ENCODE data around the gene CCDC92. TPM values are rescaled to one million over a fixed set of nuclear protein-coding genes. Genes with fewer than 3 reads are reported as not detected.
"Not testable (repeated sequence)": the region's sequence is repeated elsewhere in the genome, so short reads cannot be mapped to it uniquely, and the experiment has no call there.

Gene CCDC92
- total and polyA plus RNA-seq, 7 experiments from 2014 or later: 17.3 to 34.4 (median 23.0) TPM

DNA sequence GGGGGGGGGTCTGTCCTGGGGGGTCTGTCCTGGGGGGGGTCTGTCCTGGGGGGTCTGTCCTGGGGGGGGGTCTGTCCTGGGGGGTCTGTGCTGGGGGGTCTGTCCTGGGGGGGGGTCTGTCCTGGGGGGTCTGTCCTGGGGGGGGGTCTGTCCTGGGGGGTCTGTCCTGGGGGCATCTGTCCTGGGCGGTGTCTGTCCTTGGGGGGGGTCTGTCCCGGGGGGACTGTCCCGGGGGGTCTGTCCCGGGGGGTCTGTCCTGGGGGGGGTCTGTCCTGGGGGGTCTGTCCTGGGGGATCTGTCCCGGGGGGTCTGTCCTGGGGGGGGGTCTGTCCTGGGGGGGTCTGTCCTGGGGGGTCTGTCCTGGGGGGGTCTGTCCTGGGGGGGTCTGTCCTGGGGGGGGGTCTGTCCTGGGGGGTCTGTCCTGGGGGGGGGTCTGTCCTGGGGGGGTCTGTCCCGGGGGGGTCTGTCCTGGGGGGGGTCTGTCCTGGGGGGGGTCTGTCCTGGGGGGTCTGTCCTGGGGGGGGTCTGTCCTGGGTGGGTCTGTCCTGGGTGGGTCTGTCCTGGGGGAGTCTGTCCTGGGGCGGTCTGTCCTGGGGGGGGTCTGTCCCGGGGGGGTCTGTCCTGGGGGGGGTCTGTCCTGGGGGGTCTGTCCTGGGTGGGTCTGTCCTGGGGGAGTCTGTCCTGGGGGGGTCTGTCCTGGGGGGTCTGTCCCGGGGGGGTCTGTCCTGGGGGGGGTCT, 60.8 kb downstream of the CCDC92 start:
- POLR2A ChIA-PET; DNase-seq; H3K36me3 ChIP-seq (ENCODE audit: control insufficient read depth in 2 of 3, insufficient read depth in 3 of 3, low read length in 3 of 3); H3K27me3 Mint-ChIP-seq; H3K27me3 ChIP-seq (ENCODE audit: control insufficient read depth in 2 of 2, insufficient read depth in 2 of 2, low read length in 2 of 2); H3K36me3 Mint-ChIP-seq; intact Hi-C loops (cut with micrococcal nuclease); H3K4me1 ChIP-seq (ENCODE audit: control insufficient read depth in 2 of 2, insufficient read depth in 2 of 2, low read length in 2 of 2); H3K9me3 ChIP-seq (ENCODE audit: control insufficient read depth in 2 of 3, low read length in 3 of 3); H3K9me3 Mint-ChIP-seq; H3K27ac Mint-ChIP-seq; H3K4me3 Mint-ChIP-seq; ATAC-seq; H3K4me3 ChIP-seq (ENCODE audit: low read length); H3K27ac ChIP-seq (ENCODE audit: low read depth, low read length): not testable (repeated sequence)
- H3K4me1 Mint-ChIP-seq: peaks cover 4 to 15% (median 10%) of the 10 kb centered on the region in 7 donors
- CTCF ChIA-PET: interaction anchor here (0.9 kb wide), 1 partner anchor 120 kb away, joined by 3 read pairs; no protein-coding TSS in a partner anchor

DNA sequence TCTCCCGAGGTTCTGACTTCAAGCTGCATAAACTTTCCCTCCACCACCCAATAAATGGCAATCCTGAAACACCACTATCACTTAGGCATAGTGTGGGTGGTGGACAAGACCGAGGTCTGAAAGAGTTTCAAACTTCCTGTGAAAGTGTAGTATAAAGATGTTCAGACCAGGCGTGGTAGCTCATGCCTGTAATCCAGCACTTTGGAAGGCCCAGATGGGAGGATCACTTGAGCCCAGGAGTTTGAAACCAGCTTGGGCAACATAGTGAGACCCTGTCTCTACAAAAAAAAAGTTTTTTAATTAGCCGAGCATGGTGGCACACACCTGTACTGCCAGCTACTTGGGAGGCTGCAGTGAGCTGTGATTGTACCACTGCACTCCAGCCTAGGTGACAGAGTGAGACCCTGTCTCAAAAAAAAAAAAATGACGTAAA, 61.9 kb downstream of the CCDC92 start:
- Histone ChIP-seq H3K4me1 (ENCODE audit: control insufficient read depth in 2 of 2, insufficient read depth in 2 of 2, low read length in 2 of 2) (no peaks in the 10 kb centered on the region), H3K4me3 (ENCODE audit: low read length) (no peak overlapping the region), H3K27ac (ENCODE audit: low read depth, low read length) (no peak overlapping the region), H3K36me3 (ENCODE audit: control insufficient read depth in 2 of 3, insufficient read depth in 3 of 3, low read length in 3 of 3) (no peaks in the 10 kb centered on the region), H3K9me3 (ENCODE audit: control insufficient read depth in 2 of 3, low read length in 3 of 3) (no peaks in the 10 kb centered on the region), H3K27me3 (ENCODE audit: control insufficient read depth in 2 of 2, insufficient read depth in 2 of 2, low read length in 2 of 2) (no peaks in the 10 kb centered on the region)
- no peaks in the 10 kb centered on the region for H3K36me3 Mint-ChIP-seq
- ChIA-PET CTCF (interaction anchor here (0.9 to 3.1 kb wide), 3 partner anchors 73 to 121 kb away, joined by 3 to 14 read pairs (median 9); no protein-coding TSS in a partner anchor), POLR2A (no interaction called here)
- H3K27me3 Mint-ChIP-seq: no peaks in the 10 kb centered on the region
- H3K4me3 Mint-ChIP-seq: peak overlapping the region in 1 of 10 donors; percentile 4
- peak overlapping the region in 8 of 9 donors; percentile 23 to 82 (median 60) for H3K27ac Mint-ChIP-seq
- peaks cover 4 to 15% (median 10%) of the 10 kb centered on the region in 7 donors for H3K4me1 Mint-ChIP-seq
- ATAC-seq (peak; percentile 46), DNase-seq (peak in 1 of 9 donors; percentile 13)
- H3K9me3 Mint-ChIP-seq: peaks cover 0 to 7% (median 0%) of the 10 kb centered on the region in 11 donors
- intact Hi-C loops (cut with micrococcal nuclease): no loop called here

DNA sequence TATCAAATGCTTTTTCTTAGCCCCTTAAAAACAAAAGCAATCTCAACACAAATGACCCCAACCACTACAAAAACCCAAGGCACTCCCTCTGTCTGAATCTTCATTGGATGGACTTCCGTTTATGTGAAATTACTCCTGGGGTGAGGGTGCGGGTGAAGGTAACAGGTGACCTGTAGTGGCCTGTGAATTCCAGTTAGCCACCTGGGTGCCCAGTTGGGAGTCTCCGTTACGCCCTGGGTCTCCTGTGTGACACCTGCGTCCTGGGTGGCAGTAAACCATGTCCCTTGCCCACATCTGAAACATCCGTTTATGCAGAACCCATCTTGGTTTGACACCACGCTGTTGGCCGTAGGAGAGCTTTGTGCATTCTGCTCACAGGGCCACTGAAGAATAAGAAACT, 62.6 kb downstream of the CCDC92 start:
- CTCF ChIA-PET: interaction anchor here (1.6 to 3.1 kb wide), 2 partner anchors 74 to 77 kb away, joined by 9 to 14 read pairs; no protein-coding TSS in a partner anchor
- H3K4me1 ChIP-seq (ENCODE audit: control insufficient read depth in 2 of 2, insufficient read depth in 2 of 2, low read length in 2 of 2): no peaks in the 10 kb centered on the region
- H3K27ac ChIP-seq (ENCODE audit: low read depth, low read length): no peak overlapping the region
- H3K4me3 ChIP-seq (ENCODE audit: low read length): no peak overlapping the region
- no peaks in the 10 kb centered on the region for H3K9me3 ChIP-seq (ENCODE audit: control insufficient read depth in 2 of 3, low read length in 3 of 3)
- Mint-ChIP-seq H3K4me3 (no peak overlapping the region), H3K36me3 (no peaks in the 10 kb centered on the region), H3K27ac (peak overlapping the region in 6 of 9 donors; percentile 23 to 82 (median 60)), H3K27me3 (peaks cover 0 to 5% (median 0%) of the 10 kb centered on the region in 5 donors), H3K9me3 (peaks cover 0 to 7% (median 0%) of the 10 kb centered on the region in 11 donors), H3K4me1 (peaks cover 8 to 21% (median 14%) of the 10 kb centered on the region in 7 donors)
- intact Hi-C loops (cut with micrococcal nuclease): no loop called here
- no peaks in the 10 kb centered on the region for H3K36me3 ChIP-seq (ENCODE audit: control insufficient read depth in 2 of 3, insufficient read depth in 3 of 3, low read length in 3 of 3)
- no peak for DNase-seq
- peak; percentile 3 for ATAC-seq
- POLR2A ChIA-PET: no interaction called here
- no peaks in the 10 kb centered on the region for H3K27me3 ChIP-seq (ENCODE audit: control insufficient read depth in 2 of 2, insufficient read depth in 2 of 2, low read length in 2 of 2)

DNA sequence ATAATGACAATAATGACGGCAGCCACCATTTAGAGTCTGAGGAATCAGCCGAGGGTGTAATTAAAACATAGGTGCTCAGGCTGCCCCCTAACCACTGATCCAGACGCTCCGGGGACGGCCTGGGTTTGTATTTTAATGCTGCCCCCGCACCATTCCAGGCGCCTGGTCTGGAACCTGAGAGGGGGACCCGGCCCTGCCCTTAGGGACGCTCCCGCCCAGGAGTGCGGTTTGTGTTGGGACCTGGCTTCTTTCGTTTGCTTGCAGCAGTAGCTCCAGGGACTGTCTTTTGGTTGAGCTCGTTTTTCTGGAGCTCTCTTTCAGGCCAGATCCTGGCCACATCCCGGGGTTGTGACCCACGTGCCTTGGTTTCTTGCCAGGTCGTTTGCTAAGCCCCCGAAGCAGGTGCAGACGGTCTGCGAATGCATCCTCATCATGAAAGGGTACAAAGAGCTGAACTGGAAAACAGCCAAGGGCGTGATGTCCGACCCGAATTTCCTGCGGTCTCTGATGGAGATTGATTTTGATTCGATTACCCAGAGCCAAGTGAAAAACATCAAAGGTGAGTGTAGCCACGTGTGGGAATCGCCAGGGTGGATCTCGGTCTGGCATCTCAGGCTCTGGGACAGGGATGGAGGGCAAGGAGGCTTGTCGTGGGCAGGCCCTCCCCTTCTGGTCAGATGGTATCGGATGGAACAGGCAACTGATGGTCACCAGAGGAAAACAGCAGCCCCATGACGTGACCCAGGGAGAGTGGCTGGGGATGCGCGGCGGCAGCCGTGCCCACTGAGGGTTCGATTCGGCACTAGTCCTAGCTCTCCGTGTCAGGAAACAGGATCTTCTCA, 63.5 kb downstream of the CCDC92 start:
- H3K27ac ChIP-seq (ENCODE audit: low read depth, low read length): no peak overlapping the region
- Mint-ChIP-seq H3K4me1 (peaks cover 8 to 21% (median 14%) of the 10 kb centered on the region in 7 donors), H3K27me3 (peaks cover 0 to 7% (median 0%) of the 10 kb centered on the region in 5 donors), H3K36me3 (no peaks in the 10 kb centered on the region), H3K4me3 (no peak overlapping the region), H3K27ac (peak overlapping the region in 3 of 9 donors; percentile 16 to 67 (median 51)), H3K9me3 (peaks cover 0 to 7% (median 0%) of the 10 kb centered on the region in 11 donors)
- no peak for DNase-seq
- H3K27me3 ChIP-seq (ENCODE audit: control insufficient read depth in 2 of 2, insufficient read depth in 2 of 2, low read length in 2 of 2): no peaks in the 10 kb centered on the region
- ATAC-seq: no peak
- H3K4me1 ChIP-seq (ENCODE audit: control insufficient read depth in 2 of 2, insufficient read depth in 2 of 2, low read length in 2 of 2): no peaks in the 10 kb centered on the region
- H3K36me3 ChIP-seq (ENCODE audit: control insufficient read depth in 2 of 3, insufficient read depth in 3 of 3, low read length in 3 of 3): no peaks in the 10 kb centered on the region
- ChIA-PET CTCF (interaction anchor here (1.6 to 3.1 kb wide), 2 partner anchors 75 to 78 kb away, joined by 9 to 14 read pairs; no protein-coding TSS in a partner anchor), POLR2A (no interaction called here)
- intact Hi-C loops (cut with micrococcal nuclease): loop anchor here in 1 of 2 donors (5.0 kb wide), 1 partner anchor 863 kb away; no protein-coding TSS in a partner anchor
- H3K4me3 ChIP-seq (ENCODE audit: low read length): no peak overlapping the region
- no peaks in the 10 kb centered on the region for H3K9me3 ChIP-seq (ENCODE audit: control insufficient read depth in 2 of 3, low read length in 3 of 3)

DNA sequence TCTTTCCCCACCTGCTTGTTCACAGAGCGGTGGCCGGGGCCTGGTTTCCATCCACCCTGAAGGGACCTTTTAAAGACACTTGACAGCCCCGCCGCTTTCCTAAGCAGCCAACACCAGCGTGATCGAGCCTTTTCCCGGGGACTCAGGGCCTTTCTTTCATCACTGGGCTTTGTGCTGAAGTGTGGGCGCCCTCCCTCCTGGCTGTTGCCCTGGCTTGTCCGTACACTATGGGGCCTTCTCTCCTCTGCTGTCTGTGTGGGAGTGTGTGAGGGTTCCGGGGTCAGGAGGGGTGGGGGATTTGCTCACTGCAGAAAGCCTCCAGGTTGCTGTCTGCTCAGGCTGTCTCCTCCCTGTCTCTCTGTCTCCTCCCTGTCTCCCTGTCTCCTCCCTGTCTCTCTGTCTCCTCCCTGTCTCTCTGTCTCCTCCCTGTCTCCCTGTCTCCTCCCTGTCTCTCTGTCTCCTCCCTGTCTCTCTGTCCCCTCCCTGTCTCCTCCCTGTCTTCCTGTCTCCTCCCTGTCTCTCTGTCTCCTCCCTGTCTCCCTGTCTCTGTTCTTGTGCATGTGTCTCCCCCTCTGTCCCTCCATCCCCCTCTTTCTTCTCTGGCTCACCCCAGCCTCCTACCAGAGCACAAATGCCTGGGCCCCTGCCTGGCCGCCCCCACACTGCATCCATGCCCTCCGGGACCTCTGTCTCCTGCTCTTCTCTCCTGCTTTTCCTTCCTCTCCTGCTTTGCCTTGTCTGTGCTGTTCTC, 64.7 kb downstream of the CCDC92 start:
- peaks cover 8 to 21% (median 14%) of the 10 kb centered on the region in 7 donors for H3K4me1 Mint-ChIP-seq
- H3K4me3 Mint-ChIP-seq: no peak overlapping the region
- Histone ChIP-seq H3K9me3 (ENCODE audit: control insufficient read depth in 2 of 3, low read length in 3 of 3) (no peaks in the 10 kb centered on the region), H3K27ac (ENCODE audit: low read depth, low read length) (no peak overlapping the region), H3K36me3 (ENCODE audit: control insufficient read depth in 2 of 3, insufficient read depth in 3 of 3, low read length in 3 of 3) (no peaks in the 10 kb centered on the region), H3K27me3 (ENCODE audit: control insufficient read depth in 2 of 2, insufficient read depth in 2 of 2, low read length in 2 of 2) (no peaks in the 10 kb centered on the region), H3K4me3 (ENCODE audit: low read length) (no peak overlapping the region), H3K4me1 (ENCODE audit: control insufficient read depth in 2 of 2, insufficient read depth in 2 of 2, low read length in 2 of 2) (no peaks in the 10 kb centered on the region)
- H3K9me3 Mint-ChIP-seq: peaks cover 0 to 8% (median 0%) of the 10 kb centered on the region in 11 donors
- DNase-seq (no peak), ATAC-seq (no peak)
- POLR2A ChIA-PET: no interaction called here
- peak overlapping the region in 2 of 9 donors; percentile 21 to 51 for H3K27ac Mint-ChIP-seq
- H3K36me3 Mint-ChIP-seq: no peaks in the 10 kb centered on the region
- CTCF ChIA-PET: interaction anchor here (3.1 kb wide), 1 partner anchor 76 kb away, joined by 14 read pairs; no protein-coding TSS in a partner anchor
- intact Hi-C loops (cut with micrococcal nuclease): loop anchor here in 1 of 2 donors (5.0 kb wide), 1 partner anchor 864 kb away; no protein-coding TSS in a partner anchor
- H3K27me3 Mint-ChIP-seq: peaks cover 0 to 7% (median 0%) of the 10 kb centered on the region in 5 donors

Measured in naive thymus-derived CD4-positive, alpha-beta T cell (primary cell).